ENCODE results near the gene MRGPRD. TPM values are rescaled to one million over a fixed set of nuclear protein-coding genes. Genes with fewer than 3 reads are reported as not detected.

The MRGPRD gene
- total RNA-seq, 2 experiments from 2014 or later, result not detected

Other genes starting within 250 kb of the MRGPRD start
- gene TESMIN, start 229.5 kb downstream of the MRGPRD start, total RNA-seq, result 1 to 10 TPM; 2.9 to 3.5 TPM
- gene CPT1A, start 139.1 kb downstream of the MRGPRD start, total RNA-seq, result 10 to 100 TPM; 23.3 to 25.4 TPM
- 100 to 1,000 TPM; 100 to 102 TPM for gene MRPL21, start 77.2 kb downstream of the MRGPRD start, total RNA-seq
- 10 to 100 TPM; 20.9 to 25.4 TPM for gene IGHMBP2, start 77.1 kb downstream of the MRGPRD start, total RNA-seq
- not detected for gene MRGPRF, start 32.3 kb upstream of the MRGPRD start, total RNA-seq
- 10 to 100 TPM in 1 of 2 experiments, 1 to 10 TPM in 1; 7.4 to 10.4 TPM for gene TPCN2, start 67.9 kb upstream of the MRGPRD start, total RNA-seq
- gene SMIM38, start 174.9 kb upstream of the MRGPRD start, total RNA-seq, result under 1 TPM; 0.47 to 0.94 TPM

Measured in activated CD4-positive, alpha-beta T cell treated with anti-CD3 and anti-CD28 coated beads for 36 hours (primary cell).